GM19395 (cell line): ENCODE measurements around the gene ANKRD13A.
A peak's percentile ranks its signal among the peaks of the same experiment; 100 is the strongest.
"Not testable (repeated sequence)": the region's sequence is repeated elsewhere in the genome, so short reads cannot be mapped to it uniquely, and the experiment has no call there.

ENCODE experiments used
- ATAC-seq: cut with Tn5 transposase; IDR thresholded peaks from one replicate; pipeline ENCODE4 v1.9.1; 2021; ENCODE audit warnings: mild to moderate bottlenecking, moderate library complexity; ENCODE audit not compliant: unreplicated experiment

Gene ANKRD13A

GRCh38 chr12:109983432-109984142 lies 15.6 kb upstream of the ANKRD13A start:
- ATAC-seq = no peak

- ATAC-seq = not testable (repeated sequence)
Observed at GRCh38 chr12:109986236-109986635, 13.0 kb upstream of the ANKRD13A start.

GRCh38 chr12:109987615-109988014 lies 11.6 kb upstream of the ANKRD13A start:
- ATAC-seq = no peak

GRCh38 chr12:109988274-109988673 lies 11.0 kb upstream of the ANKRD13A start:
- ATAC-seq = no peak

GRCh38 chr12:109988903-109989302 lies 10.3 kb upstream of the ANKRD13A start:
- ATAC-seq = no peak

GRCh38 chr12:109989380-109989779 lies 9.8 kb upstream of the ANKRD13A start:
- ATAC-seq = no peak

- no peak for ATAC-seq
Observed at GRCh38 chr12:109991586-109991985, 7.6 kb upstream of the ANKRD13A start.

- no peak for ATAC-seq
Observed at GRCh38 chr12:109993091-109993490, 6.1 kb upstream of the ANKRD13A start.

- ATAC-seq = no peak
Observed at GRCh38 chr12:109994401-109995175, 4.6 kb upstream of the ANKRD13A start.

- ATAC-seq = no peak
Observed at GRCh38 chr12:109995361-109995685, 3.9 kb upstream of the ANKRD13A start.

- peak; percentile 60 for ATAC-seq
Observed at GRCh38 chr12:109995686-109996482, 3.3 kb upstream of the ANKRD13A start, which contains the start of gene GIT2. Gene GIT2, minus strand, starts transcription at chr12:109996368. Its CDS starts 144 bp downstream, at chr12:109996224.

- no peak for ATAC-seq
Observed at GRCh38 chr12:109996483-109996853, 2.8 kb upstream of the ANKRD13A start.

GRCh38 chr12:109997393-109997792 lies 1.8 kb upstream of the ANKRD13A start:
- no peak for ATAC-seq

- no peak for ATAC-seq
Observed at GRCh38 chr12:109998241-109998903, 858 bp upstream of the ANKRD13A start.

- ATAC-seq = no peak
Observed at GRCh38 chr12:109999649-109999971, 380 bp downstream of the ANKRD13A start.

GRCh38 chr12:109999983-110000505 lies 814 bp downstream of the ANKRD13A start:
- no peak for ATAC-seq

GRCh38 chr12:110001596-110001995 lies 2.4 kb downstream of the ANKRD13A start:
- no peak for ATAC-seq

- ATAC-seq = no peak
Observed at GRCh38 chr12:110002676-110003515, 3.7 kb downstream of the ANKRD13A start.

GRCh38 chr12:110004598-110004997 lies 5.4 kb downstream of the ANKRD13A start:
- ATAC-seq = no peak
